Stimulated activated CD4-positive, alpha-beta T cell treated with anti-CD3 and anti-CD28 coated beads, Interleukin-4, amount 100 ng/mL, for 24 hours (primary cell): ENCODE measurements around the gene MT1A.
"Not testable (repeated sequence)": the region's sequence is repeated elsewhere in the genome, so short reads cannot be mapped to it uniquely, and the experiment has no call there.

Source experiments
- DNase-seq: peaks from one replicate; pipeline ENCODE4 v3.0.0-alpha.2; 2020

MT1A gene

GRCh38 chr16:56610609-56611111 lies 27.8 kb upstream of the MT1A start:
- no peak for DNase-seq

GRCh38 chr16:56611281-56611833 lies 27.1 kb upstream of the MT1A start:
- no peak for DNase-seq

- no peak for DNase-seq
These were observed 24.8 kb upstream of the MT1A start for GRCh38 chr16:56613706-56614105.

GRCh38 chr16:56614549-56614991 lies 23.9 kb upstream of the MT1A start:
- DNase-seq = peak; percentile 39

- DNase-seq = no peak
These were observed 23.1 kb upstream of the MT1A start for GRCh38 chr16:56615353-56615752.

GRCh38 chr16:56616608-56617211 lies 21.8 kb upstream of the MT1A start:
- DNase-seq = no peak

GRCh38 chr16:56617212-56618085 lies 21.0 kb upstream of the MT1A start:
- DNase-seq = no peak

GRCh38 chr16:56618138-56618537 lies 20.3 kb upstream of the MT1A start:
- DNase-seq = no peak

GRCh38 chr16:56620339-56620897 lies 18.0 kb upstream of the MT1A start:
- DNase-seq = no peak

GRCh38 chr16:56621665-56622445 lies 16.6 kb upstream of the MT1A start:
- not testable (repeated sequence) for DNase-seq

- not testable (repeated sequence) for DNase-seq
These were observed 15.3 kb upstream of the MT1A start for GRCh38 chr16:56623184-56623583.

- no peak for DNase-seq
These were observed 14.8 kb upstream of the MT1A start for GRCh38 chr16:56623637-56624036.

GRCh38 chr16:56625140-56625942 lies 13.1 kb upstream of the MT1A start, which contains the start of gene MT1E:
Gene MT1E (plus strand): TSS chr16:56625781. CDS start chr16:56625852, 71 bp downstream.
- peak; percentile 71 for DNase-seq

- no peak for DNase-seq
These were observed 12.4 kb upstream of the MT1A start for GRCh38 chr16:56625943-56626654.

GRCh38 chr16:56626685-56627084 lies 11.8 kb upstream of the MT1A start:
- no peak for DNase-seq

GRCh38 chr16:56628486-56629350 lies 9.7 kb upstream of the MT1A start:
- no peak for DNase-seq

- no peak for DNase-seq
These were observed 8.9 kb upstream of the MT1A start for GRCh38 chr16:56629531-56629930.

- DNase-seq = no peak
These were observed 8.3 kb upstream of the MT1A start for GRCh38 chr16:56630134-56630533.

GRCh38 chr16:56631197-56631596 lies 7.3 kb upstream of the MT1A start:
- no peak for DNase-seq

GRCh38 chr16:56631832-56632155 lies 6.7 kb upstream of the MT1A start:
- no peak for DNase-seq
